ENCODE results near the gene GDPD4.

The GDPD4 gene

DNA sequence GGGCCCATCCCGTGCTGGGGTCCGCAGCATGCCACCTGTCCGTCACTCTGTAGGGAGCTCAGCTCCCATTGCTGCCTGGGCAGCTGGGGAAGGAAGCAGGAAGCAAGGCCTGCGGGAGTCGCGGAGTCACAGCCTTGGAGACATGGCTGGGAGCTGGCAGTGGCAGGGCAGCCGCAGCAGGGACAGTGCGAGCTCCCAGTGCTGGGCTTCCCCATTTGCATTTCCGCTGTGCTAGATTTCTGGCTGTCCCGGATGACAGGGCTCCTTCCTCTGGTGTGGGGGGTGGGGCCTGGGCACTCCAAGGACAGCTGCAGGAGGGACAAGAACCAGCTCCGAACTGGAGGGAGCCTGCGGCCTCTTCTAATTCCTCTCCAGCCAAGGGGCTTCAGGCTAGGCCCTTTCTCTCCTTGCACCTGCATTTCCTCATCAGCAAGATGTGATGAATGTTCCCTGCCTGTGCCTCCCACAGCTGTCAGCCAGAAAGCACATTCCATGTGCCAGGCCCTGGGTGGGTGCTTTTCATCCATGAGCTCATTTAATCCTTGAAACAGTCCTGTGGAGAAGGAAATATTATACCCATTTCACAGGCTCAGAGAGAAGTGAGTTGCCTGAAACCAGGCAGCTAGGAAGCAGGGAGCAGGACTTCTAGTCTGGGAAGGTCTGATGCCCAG is 125.5 kb downstream of the GDPD4 start:
- TF ChIP-seq ZNF384 (IDR thresholded peaks at IDR 0.05) (no peak), SUZ12 (IDR thresholded peaks at IDR 0.05) (no peak), FOXA1 (IDR thresholded peaks at IDR 0.05) (no peak), HDGF (IDR thresholded peaks at IDR 0.05; ENCODE audit: borderline replicate concordance) (no peak), NFRKB (IDR thresholded peaks at IDR 0.05) (no peak)
- TF ChIP-seq, protein P1, sequence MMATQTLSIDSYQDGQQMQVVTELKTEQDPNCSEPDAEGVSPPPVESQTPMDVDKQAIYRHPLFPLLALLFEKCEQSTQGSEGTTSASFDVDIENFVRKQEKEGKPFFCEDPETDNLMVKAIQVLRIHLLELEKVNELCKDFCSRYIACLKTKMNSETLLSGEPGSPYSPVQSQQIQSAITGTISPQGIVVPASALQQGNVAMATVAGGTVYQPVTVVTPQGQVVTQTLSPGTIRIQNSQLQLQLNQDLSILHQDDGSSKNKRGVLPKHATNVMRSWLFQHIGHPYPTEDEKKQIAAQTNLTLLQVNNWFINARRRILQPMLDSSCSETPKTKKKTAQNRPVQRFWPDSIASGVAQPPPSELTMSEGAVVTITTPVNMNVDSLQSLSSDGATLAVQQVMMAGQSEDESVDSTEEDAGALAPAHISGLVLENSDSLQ (IDR thresholded peaks at IDR 0.05): no peak
- DNase-seq (ENCODE audit: extremely low spot score): no peak
- ChIA-PET CTCF (no interaction called here), POLR2A (no interaction called here)

DNA sequence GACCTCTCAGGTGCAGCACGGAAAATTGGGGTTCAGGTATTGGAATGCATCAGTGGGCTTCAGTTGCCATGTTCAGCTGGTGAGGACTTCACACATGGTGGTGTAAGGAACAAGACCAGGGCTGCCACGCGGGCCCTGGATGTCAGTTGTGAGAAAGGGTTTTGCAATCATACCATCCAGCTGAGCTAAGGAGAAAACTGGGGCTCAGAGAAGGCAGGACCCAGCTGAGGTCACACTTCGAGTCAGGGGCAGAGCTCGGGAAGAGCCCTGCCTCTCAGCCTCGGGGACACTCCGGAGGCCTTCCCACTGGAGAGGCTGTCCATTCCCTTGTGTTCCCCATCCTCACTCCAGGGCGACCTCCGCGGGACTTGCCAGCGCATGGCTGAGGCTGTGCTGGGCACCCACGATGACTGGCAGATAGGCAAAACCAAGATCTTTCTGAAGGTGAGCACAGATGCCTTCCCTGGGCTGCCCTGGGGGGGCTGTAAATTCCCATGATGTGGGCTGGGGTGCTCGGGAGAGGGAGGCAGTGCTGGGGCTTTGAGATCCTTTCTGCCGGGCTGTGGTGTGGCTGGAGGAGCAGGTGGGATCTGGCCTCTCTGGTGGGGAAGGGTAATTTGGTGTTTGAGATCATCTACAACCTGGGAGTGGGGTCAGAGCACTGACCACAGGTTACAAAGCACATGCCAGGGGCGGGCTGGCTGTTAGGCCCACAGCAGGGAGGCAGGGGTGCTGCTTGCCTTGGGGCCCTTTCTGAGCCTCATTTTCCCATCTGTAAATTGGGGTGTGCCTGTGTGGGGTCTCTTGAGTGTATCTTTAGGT is 126.3 kb downstream of the GDPD4 start:
- TF ChIP-seq L3MBTL2 (conservative IDR thresholded peaks at IDR 0.05) (no peak), FOXK2 (IDR thresholded peaks at IDR 0.05) (no peak), NFRKB (IDR thresholded peaks at IDR 0.05) (no peak), CTBP1 (IDR thresholded peaks at IDR 0.05; ENCODE audit: borderline replicate concordance) (no peak), SP1 (IDR thresholded peaks at IDR 0.05) (no peak), HDGF (IDR thresholded peaks at IDR 0.05; ENCODE audit: borderline replicate concordance) (no peak), SUZ12 (IDR thresholded peaks at IDR 0.05) (no peak), BHLHE40 (IDR thresholded peaks at IDR 0.05; ENCODE audit: borderline replicate concordance) (no peak), ARNT (IDR thresholded peaks at IDR 0.05) (no peak), FOXA1 (IDR thresholded peaks at IDR 0.05) (no peak), TARDBP (IDR thresholded peaks at IDR 0.05) (no peak), LEF1 (IDR thresholded peaks at IDR 0.05; ENCODE audit: borderline replicate concordance) (no peak), ZNF384 (IDR thresholded peaks at IDR 0.05) (no peak)
- TF ChIP-seq, protein P1 (IDR thresholded peaks at IDR 0.05): no peak
- ChIA-PET POLR2A (no interaction called here), CTCF (interaction anchor here (1.7 kb wide), 1 partner anchor 48 kb away, joined by 5 read pairs; no protein-coding TSS in a partner anchor)
- DNase-seq (ENCODE audit: extremely low spot score): no peak

DNA sequence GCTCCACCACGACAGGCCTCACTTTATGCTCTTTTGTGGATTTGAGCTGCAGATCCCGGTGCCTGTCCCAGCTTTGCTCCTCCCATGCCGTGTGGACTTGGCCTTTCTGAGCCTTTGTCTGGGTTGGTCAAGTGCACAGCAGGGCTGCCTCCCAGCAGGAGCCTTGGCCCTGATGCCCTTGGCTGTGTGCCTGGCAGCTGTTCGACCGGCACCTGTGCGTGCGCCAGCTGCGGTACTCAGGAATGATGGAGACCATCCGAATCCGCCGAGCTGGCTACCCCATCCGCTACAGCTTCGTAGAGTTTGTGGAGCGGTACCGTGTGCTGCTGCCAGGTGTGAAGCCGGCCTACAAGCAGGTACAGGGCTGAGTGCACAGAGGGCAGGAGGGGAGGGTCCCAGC is 126.9 kb downstream of the GDPD4 start:
- no peak for DNase-seq (ENCODE audit: extremely low spot score)
- ChIA-PET POLR2A (no interaction called here), CTCF (interaction anchor here (1.2 to 1.7 kb wide), 2 partner anchors 14 to 47 kb away, joined by 4 to 5 read pairs; no protein-coding TSS in a partner anchor)
- TF ChIP-seq ZNF384 (IDR thresholded peaks at IDR 0.05): no peak
- TF ChIP-seq NFRKB (IDR thresholded peaks at IDR 0.05): no peak
- no peak for TF ChIP-seq L3MBTL2 (conservative IDR thresholded peaks at IDR 0.05)

DNA sequence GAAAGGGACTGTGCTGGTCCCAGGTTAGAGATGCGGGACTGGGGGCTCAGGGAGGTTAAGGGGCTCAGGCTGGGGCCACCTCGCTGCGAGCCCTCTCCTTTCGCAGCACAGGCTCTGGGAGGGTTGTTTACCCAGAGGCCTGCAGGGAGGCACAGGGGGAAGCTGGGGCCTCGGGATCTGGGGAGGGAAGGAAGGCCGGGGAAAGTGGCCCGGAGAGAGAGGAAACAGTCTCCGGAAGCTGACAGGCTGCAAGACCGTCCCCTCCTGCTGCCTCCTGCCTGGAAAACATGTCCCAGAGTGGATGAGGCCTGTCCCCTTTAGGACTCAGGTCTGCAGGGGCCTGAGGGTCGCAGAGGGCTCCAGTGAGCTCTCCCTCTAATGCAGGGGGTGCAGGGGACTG is 128.0 kb downstream of the GDPD4 start:
- POLR2A ChIA-PET: no interaction called here
- TF ChIP-seq LEF1 (IDR thresholded peaks at IDR 0.05; ENCODE audit: borderline replicate concordance) (no peak), ZNF384 (IDR thresholded peaks at IDR 0.05) (no peak), FOXK2 (IDR thresholded peaks at IDR 0.05) (no peak), ELF4 (IDR thresholded peaks at IDR 0.05) (no peak), SP1 (IDR thresholded peaks at IDR 0.05) (no peak), FOXM1 (IDR thresholded peaks at IDR 0.05; ENCODE audit: borderline replicate concordance) (no peak), FOXA1 (IDR thresholded peaks at IDR 0.05) (no peak), L3MBTL2 (conservative IDR thresholded peaks at IDR 0.05) (no peak), ARNT (IDR thresholded peaks at IDR 0.05) (no peak), BHLHE40 (IDR thresholded peaks at IDR 0.05; ENCODE audit: borderline replicate concordance) (no peak), TARDBP (IDR thresholded peaks at IDR 0.05) (no peak), SUZ12 (IDR thresholded peaks at IDR 0.05) (no peak), HDGF (IDR thresholded peaks at IDR 0.05; ENCODE audit: borderline replicate concordance) (no peak), NFRKB (IDR thresholded peaks at IDR 0.05) (no peak)
- TF ChIP-seq, protein P1 (IDR thresholded peaks at IDR 0.05): no peak
- no peak for DNase-seq (ENCODE audit: extremely low spot score)
- CTCF ChIA-PET: interaction anchor here (1.2 to 1.7 kb wide), 2 partner anchors 15 to 46 kb away, joined by 4 to 5 read pairs; no protein-coding TSS in a partner anchor

DNA sequence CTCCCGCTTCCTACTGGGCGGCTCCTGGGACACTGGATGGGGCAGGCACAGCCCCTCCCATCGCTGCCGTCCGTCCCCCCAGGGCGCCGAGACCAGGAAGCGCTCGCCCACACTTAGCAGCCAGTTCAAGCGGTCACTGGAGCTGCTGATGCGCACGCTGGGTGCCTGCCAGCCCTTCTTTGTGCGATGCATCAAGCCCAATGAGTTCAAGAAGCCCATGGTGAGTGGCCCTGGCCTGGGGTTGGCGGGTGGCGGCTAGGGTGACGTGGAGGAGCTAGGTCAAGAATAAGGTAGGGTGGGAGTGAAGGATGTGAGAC is 128.9 kb downstream of the GDPD4 start:
- ChIA-PET CTCF (no interaction called here), POLR2A (no interaction called here)
- no peak for DNase-seq (ENCODE audit: extremely low spot score)
- TF ChIP-seq TARDBP (IDR thresholded peaks at IDR 0.05) (no peak), SP1 (IDR thresholded peaks at IDR 0.05) (no peak), FOXK2 (IDR thresholded peaks at IDR 0.05) (no peak), SUZ12 (IDR thresholded peaks at IDR 0.05) (no peak), L3MBTL2 (conservative IDR thresholded peaks at IDR 0.05) (no peak), NFRKB (IDR thresholded peaks at IDR 0.05) (no peak), ARNT (IDR thresholded peaks at IDR 0.05) (no peak), FOXA1 (IDR thresholded peaks at IDR 0.05) (no peak), ELF4 (IDR thresholded peaks at IDR 0.05) (no peak), BHLHE40 (IDR thresholded peaks at IDR 0.05; ENCODE audit: borderline replicate concordance) (no peak), CTBP1 (IDR thresholded peaks at IDR 0.05; ENCODE audit: borderline replicate concordance) (no peak), ZNF384 (IDR thresholded peaks at IDR 0.05) (no peak), FOXM1 (IDR thresholded peaks at IDR 0.05; ENCODE audit: borderline replicate concordance) (no peak), LEF1 (IDR thresholded peaks at IDR 0.05; ENCODE audit: borderline replicate concordance) (no peak), HDGF (IDR thresholded peaks at IDR 0.05; ENCODE audit: borderline replicate concordance) (no peak)
- TF ChIP-seq, protein P1 (IDR thresholded peaks at IDR 0.05): no peak
